NCI-H1436 treated with DMSO at 0.1 percent for 48 hours (cell line): ENCODE data around the gene CCSER1.
"Not testable (repeated sequence)": the region's sequence is repeated elsewhere in the genome, so short reads cannot be mapped to it uniquely, and the experiment has no call there.

Experiments
- DNase-seq: peaks from one replicate; lab custom pipeline; 2025; lab: John Stamatoyannopoulos, UW

Gene CCSER1

DNA sequence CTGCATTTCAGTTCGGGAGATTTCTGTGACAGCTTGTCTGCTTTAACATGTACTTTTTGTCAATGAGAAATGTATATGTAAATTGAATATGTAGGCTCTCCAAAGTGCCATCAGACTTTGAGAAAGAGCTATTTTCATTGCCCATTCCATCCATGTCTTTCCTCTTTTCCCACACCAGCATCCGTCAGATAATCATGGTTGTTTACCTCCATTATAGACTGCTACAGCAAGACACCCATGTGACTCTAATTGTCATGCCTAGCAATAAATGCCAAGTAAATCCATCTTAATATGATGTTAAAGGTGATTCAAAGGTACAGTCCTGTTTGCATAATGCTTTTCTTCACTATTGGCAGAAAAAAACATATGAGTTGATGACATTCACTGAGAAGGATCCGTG, 1157.3 kb downstream of the CCSER1 start:
- no peak for DNase-seq

DNA sequence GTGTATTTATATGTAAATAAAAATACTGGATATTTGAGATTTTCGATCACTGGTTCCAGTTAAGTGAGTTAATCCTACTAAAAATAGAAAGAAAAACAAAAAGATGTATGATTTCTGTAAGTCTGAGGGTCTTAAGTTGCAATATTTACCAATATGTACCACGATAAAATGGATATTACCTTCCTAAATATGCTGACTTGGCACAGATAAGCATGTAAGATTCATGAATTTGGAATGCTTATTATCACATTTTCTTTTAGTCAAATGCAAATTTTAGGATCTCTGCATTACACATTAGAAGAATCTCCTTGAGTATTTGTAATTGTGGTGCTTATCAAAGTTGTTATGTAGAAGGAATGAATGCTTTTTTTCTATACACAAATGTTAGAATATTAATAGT, 1158.3 kb downstream of the CCSER1 start:
- DNase-seq: no peak

DNA sequence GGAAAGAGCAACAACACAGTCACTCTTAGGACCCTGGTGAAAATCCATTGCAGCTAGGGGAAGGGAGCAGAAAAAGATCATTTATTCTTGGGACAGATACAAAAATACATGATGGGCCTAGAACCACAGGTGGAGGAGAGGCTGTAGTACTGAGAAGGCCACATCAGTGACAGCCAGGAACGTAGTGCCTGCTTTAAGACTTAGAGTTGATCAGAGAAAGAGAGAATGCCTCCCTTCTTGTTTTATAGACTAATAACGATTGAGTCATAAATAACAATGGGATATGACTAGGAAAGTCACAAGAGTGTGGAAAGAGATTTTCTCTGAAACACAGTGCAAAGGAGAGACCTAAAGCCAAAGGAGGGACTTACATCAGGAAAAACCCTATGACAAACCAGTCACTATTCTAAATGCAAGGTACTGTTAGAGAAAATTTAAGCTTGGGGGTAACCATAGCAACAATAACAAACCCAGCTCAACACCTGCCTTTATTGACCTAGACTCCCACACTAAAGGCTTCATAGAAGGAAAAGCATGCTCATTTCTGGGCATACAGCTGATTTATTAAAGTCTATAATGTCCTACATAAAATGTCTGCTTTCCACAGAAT, 1161.6 kb downstream of the CCSER1 start:
- no peak for DNase-seq

DNA sequence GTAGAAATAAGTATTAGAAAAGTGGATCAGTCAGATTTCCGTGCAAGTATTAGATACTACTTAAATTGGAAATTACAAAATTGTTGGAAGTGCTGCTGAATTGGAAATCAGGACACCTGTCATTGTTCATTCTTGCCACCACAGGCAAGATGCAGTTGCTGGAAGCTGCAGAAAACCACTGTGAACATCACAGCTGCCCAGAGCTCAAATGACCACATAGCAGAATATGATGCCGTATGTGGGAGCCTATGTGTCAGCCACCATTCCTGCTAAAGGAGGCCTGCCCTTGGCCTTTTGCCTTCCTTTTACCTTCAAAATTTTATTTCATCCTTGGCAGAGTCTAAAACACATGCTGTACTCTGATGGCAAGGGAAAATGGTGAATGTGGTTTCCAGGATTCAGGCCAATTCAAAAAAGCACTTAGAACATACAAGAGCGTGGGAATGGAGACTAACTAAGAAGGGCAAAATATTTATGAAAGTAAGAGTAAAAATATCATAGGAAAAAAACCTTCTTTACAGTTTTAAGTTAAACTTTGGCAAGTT, 1171.0 kb downstream of the CCSER1 start:
- no peak for DNase-seq

DNA sequence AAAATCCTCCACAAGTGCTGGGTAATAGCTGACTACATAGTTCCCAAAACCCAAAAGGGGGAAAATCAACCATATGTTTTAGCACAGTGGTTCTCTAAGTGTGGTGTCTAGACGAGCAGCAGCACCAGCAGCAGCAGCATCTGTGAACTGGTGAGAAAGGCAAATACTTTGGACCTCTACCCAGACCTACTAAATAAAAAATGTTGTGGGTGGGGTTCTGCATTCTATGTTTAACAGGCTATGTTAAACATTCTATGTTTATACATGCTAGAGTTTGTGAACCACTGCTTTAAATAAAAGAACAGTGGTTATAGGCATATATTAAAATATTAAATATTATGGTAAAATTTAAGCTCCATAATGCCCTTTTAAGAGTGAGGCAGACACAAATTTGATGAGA, 1171.6 kb downstream of the CCSER1 start:
- no peak for DNase-seq

DNA sequence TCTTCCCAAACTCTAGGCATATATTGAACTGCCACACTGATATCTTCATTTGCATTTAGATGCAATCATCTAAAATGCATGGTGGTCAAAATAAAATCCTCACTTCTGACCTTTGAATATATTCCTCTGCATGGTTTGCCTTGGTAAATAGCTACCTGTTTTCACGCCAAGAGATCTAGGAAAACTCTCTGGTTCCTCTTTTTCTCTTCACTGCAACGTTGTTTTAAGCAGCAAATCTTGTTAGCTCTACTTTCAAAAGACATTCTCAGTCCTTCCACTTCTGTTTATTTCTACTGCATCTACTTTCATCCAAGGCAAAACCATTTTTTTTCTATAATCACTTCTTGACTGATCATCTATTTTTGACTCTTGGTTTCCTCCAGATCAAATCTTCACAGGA, 1174.9 kb downstream of the CCSER1 start:
- no peak for DNase-seq

DNA sequence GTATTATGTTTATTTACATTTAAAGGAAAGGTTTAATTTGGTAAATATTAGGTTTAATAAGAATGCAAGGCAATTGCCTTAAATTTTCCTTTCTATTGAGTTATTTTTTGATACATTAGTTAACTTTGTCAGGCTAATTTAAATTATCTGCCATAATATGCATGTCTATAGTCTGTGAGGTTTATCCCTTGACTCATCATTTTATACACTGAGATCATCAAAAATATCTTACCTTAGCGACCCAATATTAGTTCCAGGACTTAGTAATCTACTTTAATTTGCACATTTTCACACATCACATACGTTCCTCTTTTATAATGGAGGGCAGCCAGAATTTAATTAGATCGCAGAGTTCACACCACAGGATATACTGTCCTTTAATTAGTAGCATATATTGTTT, 1177.1 kb downstream of the CCSER1 start:
- no peak for DNase-seq

DNA sequence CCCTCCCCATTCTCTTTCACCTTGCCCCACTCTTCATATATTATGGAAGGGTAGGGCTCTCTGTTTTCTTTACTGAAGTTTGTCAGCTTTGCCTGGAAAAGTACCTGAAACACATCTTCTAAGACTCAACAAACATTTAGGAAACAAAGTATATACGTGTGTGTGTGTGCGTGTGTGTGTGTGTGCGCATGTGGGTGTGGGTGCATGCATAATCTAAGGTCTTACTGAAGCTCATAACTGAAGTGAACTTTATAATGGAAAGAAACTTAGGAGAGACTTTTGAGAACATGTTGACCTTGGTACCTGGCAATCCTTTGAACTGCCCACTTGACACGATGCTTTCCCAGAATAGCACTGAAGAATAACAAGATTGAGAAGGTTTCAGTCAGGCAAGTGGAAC, 1190.2 kb downstream of the CCSER1 start:
- DNase-seq: no peak

DNA sequence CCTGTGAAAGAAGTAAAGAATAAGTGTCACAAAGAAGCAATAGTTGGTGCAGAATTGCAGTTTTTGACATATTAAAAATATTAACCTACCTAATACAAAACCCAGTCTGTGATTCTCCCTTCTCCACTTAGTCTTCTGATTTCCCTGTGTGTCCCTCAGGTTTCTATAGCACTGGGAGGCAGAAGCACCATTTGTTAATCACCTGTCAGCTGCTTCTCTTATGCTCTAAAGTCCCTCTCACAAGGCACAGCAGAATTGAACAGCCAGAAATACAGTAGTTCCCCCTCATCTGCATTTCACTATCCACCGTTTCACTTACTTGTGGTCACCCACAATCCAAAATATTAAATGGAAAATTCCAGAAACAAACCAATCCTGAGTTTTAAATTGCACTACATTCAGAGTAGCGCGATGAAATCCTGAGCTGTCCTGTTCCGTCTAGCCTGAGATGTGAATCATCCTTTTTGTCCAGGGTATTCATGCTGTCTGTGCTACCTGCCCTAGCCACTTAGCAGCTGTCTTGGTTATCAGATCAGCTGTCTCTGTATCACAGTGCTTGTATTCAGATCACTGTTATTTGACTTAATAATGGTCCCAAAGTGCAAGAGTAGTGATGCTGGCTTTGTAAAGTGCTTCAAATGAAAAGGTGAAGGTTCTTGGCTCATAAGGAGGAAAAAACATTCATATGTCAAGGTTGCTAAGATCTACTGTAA, 1192.5 kb downstream of the CCSER1 start:
- DNase-seq: no peak

DNA sequence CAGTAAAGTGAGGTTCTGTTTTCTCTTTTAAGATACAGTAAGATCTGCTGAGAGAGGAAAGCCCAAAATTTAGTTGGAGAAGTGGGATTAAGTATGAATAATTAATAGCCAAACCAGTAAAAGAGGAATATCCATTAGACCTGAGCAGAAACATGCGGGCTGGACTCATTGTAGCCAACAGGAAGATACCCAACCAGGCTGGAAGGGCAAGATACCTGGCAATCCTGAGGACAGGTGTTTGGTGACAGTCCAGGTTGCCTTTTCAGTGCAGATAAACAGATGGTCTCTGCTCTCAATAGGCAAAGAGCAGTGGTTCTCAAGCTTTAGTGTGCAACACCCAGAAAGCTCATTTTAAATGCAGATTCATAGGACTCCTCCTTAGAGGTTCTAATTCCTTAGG, 1195.8 kb downstream of the CCSER1 start:
- no peak for DNase-seq

DNA sequence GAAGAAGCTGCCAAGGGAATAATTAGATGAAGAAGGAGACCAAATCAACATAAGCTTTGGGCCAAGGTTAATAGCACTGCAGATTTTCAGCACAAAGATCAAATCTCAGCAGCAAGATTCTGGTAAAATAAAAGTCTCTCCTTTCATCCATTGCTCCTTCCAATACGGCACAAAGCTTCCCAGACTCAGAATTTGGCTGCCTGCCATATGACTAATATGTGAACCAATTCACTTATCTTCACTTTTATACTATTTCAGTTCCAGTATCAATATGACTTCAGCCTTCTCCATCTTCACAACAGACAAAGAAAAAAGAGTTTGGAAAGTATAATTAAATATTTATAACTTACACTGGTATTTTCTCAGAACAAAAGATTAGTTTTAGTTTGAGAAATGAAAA, 1198.3 kb downstream of the CCSER1 start:
- no peak for DNase-seq

DNA sequence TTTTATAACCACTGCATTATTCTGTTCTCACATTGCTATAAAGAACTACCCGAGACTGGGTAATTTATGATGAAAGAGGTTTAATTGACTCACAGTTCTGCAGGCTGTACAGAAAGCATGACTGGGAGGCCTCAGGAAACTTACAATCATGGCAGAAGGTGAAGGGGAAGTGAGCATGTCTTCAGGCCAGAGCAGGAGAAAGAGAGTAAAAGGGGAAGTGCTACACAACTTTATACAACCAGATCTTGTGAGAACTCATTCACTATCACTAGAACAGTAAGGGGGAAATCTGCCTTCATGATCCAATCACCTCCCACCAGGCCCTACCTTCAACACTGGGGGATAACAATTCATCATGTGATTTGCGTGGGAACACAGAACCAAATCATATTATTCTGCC, 1199.0 kb downstream of the CCSER1 start:
- DNase-seq: not testable (repeated sequence)

DNA sequence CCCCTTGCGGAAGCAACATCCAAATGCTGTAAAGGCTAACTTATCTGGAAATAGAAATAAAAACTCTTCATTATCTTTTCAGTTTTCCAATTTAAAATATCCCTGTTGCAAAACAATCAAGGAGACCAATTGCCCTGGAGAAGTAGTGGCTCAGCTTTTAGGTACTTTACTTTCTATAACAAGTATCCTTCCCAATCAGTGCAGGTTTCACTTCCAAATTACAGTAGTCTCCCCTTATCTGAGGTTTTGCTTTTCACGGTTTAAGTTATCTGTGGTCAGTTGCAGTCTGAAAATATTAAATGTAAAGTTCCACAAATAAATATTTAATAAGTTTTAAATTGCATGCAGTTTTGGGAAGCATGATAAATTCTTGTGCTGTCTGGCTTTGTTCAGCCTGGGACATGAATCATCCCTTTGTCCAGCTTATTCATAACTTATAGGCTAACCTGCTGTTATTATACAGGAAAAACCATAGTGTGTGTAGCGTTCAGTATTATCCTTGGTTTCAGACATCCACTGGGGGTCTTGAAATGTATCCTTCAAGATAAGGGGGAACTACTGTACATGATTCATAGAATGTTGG, 1203.5 kb downstream of the CCSER1 start:
- DNase-seq: no peak

DNA sequence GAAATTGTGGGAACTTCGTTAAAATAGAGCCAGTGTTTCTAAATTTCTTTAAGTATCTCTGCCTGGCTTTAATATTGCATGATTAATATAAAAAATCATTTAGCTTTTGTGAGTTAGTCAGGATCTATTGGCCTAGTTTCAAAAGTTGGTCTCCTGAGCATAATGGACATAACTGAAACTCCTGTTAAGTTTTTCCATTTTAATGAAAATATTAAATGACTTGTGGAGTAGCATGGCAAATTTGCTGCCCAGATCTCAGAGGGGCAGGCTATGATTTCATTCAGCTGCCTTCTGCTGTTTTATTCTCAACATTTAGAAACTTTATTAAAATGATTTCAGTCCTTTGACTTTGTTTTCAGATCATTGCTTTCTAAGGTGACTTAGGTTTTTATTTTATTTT, 1213.6 kb downstream of the CCSER1 start:
- DNase-seq: no peak

DNA sequence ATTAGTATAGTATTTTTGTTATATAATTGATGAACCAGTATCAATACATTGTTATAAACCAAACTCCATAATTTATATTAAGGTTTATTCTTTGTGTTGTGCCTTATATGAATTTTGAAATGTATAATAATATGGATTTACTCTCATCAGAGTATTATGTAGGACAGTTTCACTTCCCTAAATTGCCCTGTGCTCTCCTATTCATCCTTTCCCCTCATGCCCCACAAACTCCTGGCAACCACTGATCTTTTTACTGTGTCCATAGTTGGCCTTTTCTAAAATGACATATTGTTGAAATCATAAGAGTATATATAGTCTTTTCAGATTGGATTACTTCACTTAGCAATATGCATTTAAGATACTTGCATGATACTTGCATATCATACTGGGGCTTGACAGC, 1218.4 kb downstream of the CCSER1 start:
- no peak for DNase-seq

DNA sequence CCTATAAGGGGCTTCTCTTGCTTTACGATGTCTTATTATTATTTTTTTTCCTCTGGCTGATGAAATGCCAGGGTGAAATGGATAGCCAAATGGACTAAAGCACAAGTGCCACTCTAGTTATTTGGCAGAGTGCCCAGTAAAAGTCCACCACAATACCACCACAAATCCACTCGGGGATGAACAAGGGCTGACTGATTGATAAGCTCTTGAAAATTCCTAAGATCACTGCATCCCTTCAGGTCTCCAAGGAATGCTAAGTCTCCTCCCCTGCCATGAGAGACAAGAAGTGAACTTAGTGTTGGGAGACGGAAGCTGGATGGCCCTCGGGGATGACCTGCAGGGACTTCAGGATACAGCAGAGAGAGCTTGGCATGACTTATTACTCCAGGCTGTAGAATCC, 1229.3 kb downstream of the CCSER1 start:
- not testable (repeated sequence) for DNase-seq

DNA sequence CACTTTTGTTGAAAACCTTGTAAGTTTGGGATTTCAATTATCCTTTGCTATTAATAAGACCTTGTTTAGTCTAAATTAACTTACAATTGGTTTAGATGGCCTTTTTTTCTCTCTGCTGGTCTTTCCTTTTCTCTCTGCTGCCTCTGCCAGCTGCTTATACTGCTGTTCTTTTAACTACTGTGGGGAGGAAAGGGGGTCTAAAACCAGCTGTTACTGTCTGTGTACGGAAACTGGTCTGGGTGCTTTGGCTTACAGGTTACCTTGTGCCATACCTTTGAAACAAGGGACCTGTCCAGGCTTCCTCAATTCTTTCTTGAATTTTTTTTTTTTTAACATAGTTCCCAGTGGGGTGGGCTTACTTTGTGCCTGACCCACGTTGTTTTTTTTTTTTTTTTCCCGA, 1230.8 kb downstream of the CCSER1 start:
- DNase-seq: not testable (repeated sequence)

DNA sequence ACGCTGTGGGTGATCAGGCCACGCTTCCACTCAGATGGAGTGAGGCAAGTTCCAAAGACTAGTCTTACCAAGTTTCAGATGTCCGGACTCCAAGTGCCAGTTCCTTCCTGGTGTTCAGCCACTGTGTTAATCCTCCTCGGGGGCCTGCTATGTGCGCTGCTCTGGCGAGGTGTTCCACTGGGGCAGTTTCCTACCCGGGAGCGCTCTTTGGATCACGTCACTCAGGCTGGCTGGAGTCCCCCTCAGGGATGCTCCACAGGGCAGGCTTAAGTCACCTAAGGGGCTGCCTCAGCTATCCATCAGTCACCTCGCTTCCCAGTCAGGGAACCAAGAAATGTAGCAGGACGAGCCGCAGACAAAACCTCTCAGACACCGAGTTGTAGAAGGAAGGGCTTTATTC, 1231.4 kb downstream of the CCSER1 start:
- DNase-seq: not testable (repeated sequence)

DNA sequence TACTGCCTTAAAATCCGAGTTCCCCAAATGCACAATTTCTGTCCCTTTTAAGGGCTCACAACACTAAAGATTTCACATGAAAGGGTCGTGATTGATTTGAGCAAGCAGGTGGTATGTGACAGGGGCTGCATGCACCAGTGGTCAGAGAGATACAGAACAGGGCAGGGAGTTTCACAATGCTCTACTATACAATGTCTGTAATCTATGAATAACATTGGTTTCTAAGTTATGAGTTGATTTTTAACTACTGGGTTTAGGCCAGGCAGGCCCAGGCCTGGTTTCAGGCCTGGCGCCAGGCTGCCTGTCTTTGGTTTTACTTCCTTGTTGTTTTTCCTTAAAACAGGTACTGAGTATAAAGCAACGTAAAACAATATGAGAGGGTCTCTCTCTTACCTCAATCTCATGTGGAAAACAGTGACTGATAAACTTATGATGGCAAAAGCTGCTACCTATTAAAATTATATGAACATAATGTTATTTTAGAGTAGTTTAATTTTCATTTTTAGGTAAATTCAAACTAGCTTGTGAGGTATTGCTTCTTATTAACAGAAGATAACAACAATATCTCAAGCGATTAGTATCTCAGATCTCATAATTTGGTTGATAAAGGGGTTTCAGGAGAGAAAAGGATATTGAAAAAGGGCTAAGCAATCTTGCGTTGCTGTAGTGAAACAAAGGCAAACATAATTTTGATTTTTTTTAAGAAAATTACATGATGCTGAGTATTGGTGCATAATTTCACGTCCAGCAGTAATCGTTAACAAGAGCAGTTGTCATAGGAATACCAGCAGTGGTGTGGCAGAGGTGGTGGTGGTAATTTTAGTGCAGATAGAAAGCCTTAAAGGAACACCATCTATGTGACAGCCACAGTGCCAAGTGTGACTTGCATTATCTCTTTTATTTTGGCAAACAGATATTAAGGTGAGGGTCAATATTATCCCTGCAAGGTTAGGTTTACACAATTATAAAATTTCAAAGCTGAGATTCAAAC, 1232.1 kb downstream of the CCSER1 start:
- DNase-seq: no peak

DNA sequence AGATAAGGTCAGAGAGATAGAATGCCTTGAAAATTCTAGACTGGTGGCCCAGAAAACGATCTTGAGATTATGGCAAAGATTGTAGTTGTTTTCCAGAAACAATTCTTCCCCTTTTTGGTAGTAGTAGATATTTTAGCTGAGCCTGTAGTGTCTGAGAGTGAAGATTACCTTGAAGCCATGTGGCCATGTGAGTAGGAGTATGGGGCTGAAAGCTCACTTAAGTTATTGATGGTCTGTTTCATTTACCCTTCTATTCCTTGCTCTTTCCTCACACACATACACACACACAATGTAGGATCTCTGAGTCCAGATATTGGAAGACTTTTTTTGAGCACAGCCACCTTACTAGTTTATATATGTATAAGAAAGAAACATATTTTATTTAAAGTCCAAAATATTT, 1234.9 kb downstream of the CCSER1 start:
- no peak for DNase-seq

DNA sequence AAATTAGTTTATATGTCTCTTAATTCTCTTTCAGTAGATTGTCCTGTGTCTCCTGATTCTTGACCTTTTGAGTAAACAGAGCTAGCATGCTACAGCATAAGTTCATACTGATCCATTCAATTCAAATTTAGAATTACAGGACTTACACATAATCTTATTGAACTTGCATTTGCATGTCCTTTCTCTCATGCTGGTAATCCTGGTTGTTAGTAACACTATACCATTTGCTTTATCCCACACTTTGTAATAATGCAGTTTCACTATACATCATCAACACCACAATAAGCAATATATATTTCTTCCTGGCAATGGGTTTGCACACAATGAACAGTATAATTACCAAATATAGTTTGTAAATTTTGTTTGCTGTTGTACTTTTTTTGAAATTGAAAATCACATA, 1239.4 kb downstream of the CCSER1 start:
- no peak for DNase-seq

DNA sequence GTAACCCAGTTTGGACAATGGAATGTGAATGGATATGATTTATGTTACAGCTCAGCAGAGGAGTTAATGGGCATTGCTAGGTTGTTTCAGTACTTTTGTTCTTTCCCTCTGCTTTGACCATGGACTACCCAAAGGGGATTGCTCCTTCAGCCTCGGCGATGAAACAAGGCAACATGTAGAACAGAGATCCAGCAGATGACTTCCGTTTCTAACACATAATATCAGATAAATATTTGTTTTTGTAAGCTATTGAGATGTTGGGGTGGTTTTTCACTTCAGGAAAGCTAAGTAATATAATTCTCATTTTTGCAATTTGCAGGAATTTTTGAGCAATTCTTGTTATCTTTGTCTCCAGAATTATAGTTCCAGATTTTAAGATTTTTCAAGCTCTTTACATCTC, 1241.9 kb downstream of the CCSER1 start:
- no peak for DNase-seq
